Measurements from ENCODE around the gene SRP54. TPM values are rescaled to one million over a fixed set of nuclear protein-coding genes. Genes with fewer than 3 reads are reported as not detected.

The SRP54 gene
- total and polyA plus RNA-seq, 2 donors (not counting 3 experiments of a cell fraction or from before 2014, with no cell fraction given): 32.8 to 63.7 TPM

- Histone ChIP-seq H3K4me3 (replicated peaks in 1 of 3; ENCODE audit: insufficient read depth in 1 of 3, low read depth in 1 of 3, low read length in 3 of 3) (no peak overlapping the region), H3K9ac (replicated peaks; ENCODE audit: extremely low read depth, insufficient read depth, low read length) (no peak overlapping the region), H3K4me2 (ENCODE audit: insufficient read depth, low read length) (no peak overlapping the region), H3K36me3 (ENCODE audit: control insufficient read depth in 2 of 2, extremely low read depth in 1 of 2, insufficient read depth in 2 of 2, low read length in 2 of 2) (peaks cover 2 to 4% of the 10 kb centered on the region in 2 experiments), H3K79me2 (ENCODE audit: control insufficient read depth, insufficient read depth, low read length) (peaks cover 13% of the 10 kb centered on the region), H3K9me1 (replicated peaks; ENCODE audit: control insufficient read depth, extremely low read depth, insufficient read depth, low read length) (no peaks in the 10 kb centered on the region), H3K4me1 (ENCODE audit: control insufficient read depth, extremely low read depth, insufficient read depth, low read length) (peaks cover 10% of the 10 kb centered on the region), H3K27me3 (ENCODE audit: control insufficient read depth in 2 of 2, insufficient read depth in 2 of 2, low read length in 2 of 2) (no peaks in the 10 kb centered on the region), H3K27ac (ENCODE audit: insufficient read depth, low read depth, low read length) (no peak overlapping the region), H4K20me1 (replicated peaks; ENCODE audit: control insufficient read depth, extremely low read depth, insufficient read depth, low read length) (no peaks in the 10 kb centered on the region), H3K9me3 (replicated peaks; ENCODE audit: control insufficient read depth, insufficient read depth, low read length) (no peaks in the 10 kb centered on the region), H2AFZ (ENCODE audit: low read depth, low read length) (no peak overlapping the region)
- CTCF ChIA-PET: interaction anchor here (1.9 kb wide), 1 partner anchor 10 kb away, joined by 9 read pairs; no protein-coding TSS in a partner anchor
- intact Hi-C loops (cut with micrococcal nuclease): no loop called here
- DNase-seq (ENCODE audit: low read depth, low spot score) (no peak), FAIRE-seq (no peak)
- POLR2A ChIA-PET: no interaction called here
- no peak for TF ChIP-seq MYC (IDR thresholded peaks at IDR 0.05; ENCODE audit: low read depth, low read length)
- TF ChIP-seq POLR2A (IDR thresholded peaks at IDR 0.05; ENCODE audit: low read depth, low read length): no peak
- no peak for TF ChIP-seq POLR2AphosphoS5 (IDR thresholded peaks at IDR 0.05; ENCODE audit: insufficient read depth, low read depth, low read length)
- no peak for TF ChIP-seq MAX (IDR thresholded peaks at IDR 0.05; ENCODE audit: insufficient read depth, insufficient read length)
- no peak for TF ChIP-seq FOS (IDR thresholded peaks at IDR 0.05; ENCODE audit: borderline replicate concordance, insufficient read depth, low read length)
- TF ChIP-seq CTCF (IDR thresholded peaks at IDR 0.05; ENCODE audit: extremely low read depth in 1 of 2, insufficient read depth in 1 of 2, low read depth in 1 of 2, low read length in 2 of 2): no peak
- no peak for TF ChIP-seq EZH2 (IDR thresholded peaks at IDR 0.05; ENCODE audit: borderline replicate concordance, low read depth, low read length, severe bottlenecking)
- no peak for TF ChIP-seq JUN (IDR thresholded peaks at IDR 0.05; ENCODE audit: borderline replicate concordance, insufficient read depth, insufficient read length, low read depth)
- TF ChIP-seq GATA2 (IDR thresholded peaks at IDR 0.05; ENCODE audit: insufficient read depth, insufficient read length, low read depth, low read length): no peak
- dilution Hi-C loops (cut with MboI; ENCODE audit: extremely low pct_ligation_motif_present, low sequenced_read_pairs): no loop called here
- BruUV-seq (replicated peaks): no TSS peak
These were observed 12.1 kb upstream of the SRP54 start for GRCh38 chr14:34970665-34971064.
